K562 (cell line): ENCODE data around the gene ANAPC2. TPM values are rescaled to one million over a fixed set of nuclear protein-coding genes. Genes with fewer than 3 reads are reported as not detected.

Experiments
- ATF1 ChIP-seq, 2 experiments: fragments of 450-650 bp in 1 of 2; IDR thresholded peaks; 2 replicates each; pipeline ENCODE4 v1.6.1; 2016; ENCODE audit warnings: missing compliant biosample characterization in 1 of 2, missing genetic modification characterization in 1 of 2
- DACH1 ChIP-seq: fragments of 450-650 bp; IDR thresholded peaks from 2 replicates; pipeline ENCODE4 v1.6.1; 2018; ENCODE audit not compliant: partially characterized antibody
- DPF2 ChIP-seq: fragments of 450-650 bp; IDR thresholded peaks from 2 replicates; pipeline ENCODE4 v1.6.1; 2016
- ETV1 ChIP-seq: fragments of 450-650 bp; conservative IDR thresholded peaks from 2 replicates; pipeline ENCODE4 v1.6.1; 2016; ENCODE audit warnings: missing genetic modification characterization, control low read depth, low read depth, missing compliant biosample characterization
- ETV6 ChIP-seq, 3 experiments: fragments of 150-350 bp in 1 of 3; sonication (generic) in 1 of 3; formaldehyde crosslinking in 1 of 3; IDR thresholded peaks; 2 replicates each; pipeline versions ENCODE4 v1.6.1 to v1.8.0; 2014 to 2022; ENCODE audit warnings: borderline replicate concordance in 2 of 3, low read depth in 2 of 3, antibody characterized with exemption in 1 of 3, low read length in 1 of 3, mild to moderate bottlenecking in 1 of 3, missing genetic modification reagents in 1 of 3
- FOSL1 ChIP-seq: fragments of 200-800 bp; sonication (Bioruptor generic); conservative IDR thresholded peaks from 2 replicates; pipeline ENCODE4 v1.6.1; 2016; ENCODE audit warnings: missing genetic modification characterization, missing compliant biosample characterization
- KLF6 ChIP-seq: fragments of 250-450 bp; sonication (Bioruptor Pico); IDR thresholded peaks from 2 replicates; pipeline ENCODE4 v1.4.0; 2020; ENCODE audit warnings: mild to moderate bottlenecking, moderate library complexity, borderline replicate concordance
- MCM3 ChIP-seq: fragments of 450-650 bp; IDR thresholded peaks from 2 replicates; pipeline ENCODE4 v1.6.1; 2016
- MYC ChIP-seq, 2 experiments: fragments of 250-450 bp in 1 of 2; sonication (Bioruptor Pico) in 1 of 2; IDR thresholded peaks; 2 replicates each; pipeline versions ENCODE4 v1.5.1 to v1.6.1; 2012 to 2021; ENCODE audit warnings: low read depth in 2 of 2, borderline replicate concordance in 1 of 2, improper control_type of control experiment in 1 of 2, low read length in 1 of 2, mild to moderate bottlenecking in 1 of 2, moderate library complexity in 1 of 2
- NCOR1 ChIP-seq: fragments of 450-650 bp; IDR thresholded peaks from 2 replicates; pipeline ENCODE4 v1.6.1; 2016; ENCODE audit warnings: mild to moderate bottlenecking, moderate library complexity
- SOX6 ChIP-seq: fragments of 450-650 bp; IDR thresholded peaks from 2 replicates; pipeline ENCODE4 v1.6.1; 2014; ENCODE audit warnings: mild to moderate bottlenecking
- TAF1 ChIP-seq: IDR thresholded peaks from 2 replicates; pipeline ENCODE4 v1.6.1; 2011; ENCODE audit warnings: mild to moderate bottlenecking, low read length, moderate library complexity; ENCODE audit not compliant: insufficient read depth, control insufficient read depth, severe bottlenecking; ENCODE audit errors: extremely low read depth
- THRAP3 ChIP-seq: fragments of 450-650 bp; IDR thresholded peaks from 2 replicates; pipeline ENCODE4 v1.6.1; 2016; ENCODE audit warnings: mild to moderate bottlenecking, inconsistent platforms, borderline replicate concordance
- ZBTB11 ChIP-seq, 3 experiments: fragments of 200-800 bp in 1 of 3; fragments of 250-450 bp in 1 of 3; fragments of 450-650 bp in 1 of 3; sonication (Bioruptor Pico) in 1 of 3; sonication (Bioruptor generic) in 1 of 3; formaldehyde crosslinking in 1 of 3; IDR thresholded peaks; 2 replicates each; pipeline versions ENCODE4 v1.6.1 to v1.8.0; 2016 to 2022; ENCODE audit warnings: mild to moderate bottlenecking in 2 of 3, missing genetic modification characterization in 2 of 3, missing compliant biosample characterization in 1 of 3, moderate library complexity in 1 of 3
- ZFX ChIP-seq: sonication (generic); formaldehyde crosslinking; IDR thresholded peaks from 2 replicates; pipeline ENCODE4 v1.8.0; 2022; ENCODE audit warnings: mild to moderate bottlenecking, missing genetic modification reagents, moderate library complexity
- ZKSCAN1 ChIP-seq: fragments of 150-350 bp; IDR thresholded peaks from 2 replicates; pipeline ENCODE4 v1.6.1; 2016; ENCODE audit warnings: low read depth, low read length
- ZNF263 ChIP-seq: sonication (generic); formaldehyde crosslinking; IDR thresholded peaks from 2 replicates; pipeline ENCODE4 v1.8.0; 2022; ENCODE audit warnings: mild to moderate bottlenecking, missing genetic modification reagents, borderline replicate concordance
- ZNF347 ChIP-seq: fragments of 450-650 bp; formaldehyde crosslinking; IDR thresholded peaks from 2 replicates; pipeline ENCODE4 v1.4.0; 2020; ENCODE audit warnings: low read depth, mild to moderate bottlenecking, moderate library complexity
- ZNF696 ChIP-seq: fragments of 250-450 bp; sonication (Bioruptor Pico); conservative IDR thresholded peaks from 2 replicates; pipeline ENCODE4 v1.4.0; 2020; ENCODE audit warnings: mild to moderate bottlenecking, moderate library complexity
- ZNF75A ChIP-seq: fragments of 450-650 bp; formaldehyde crosslinking; IDR thresholded peaks from 2 replicates; pipeline ENCODE4 v1.4.0; 2020; ENCODE audit warnings: mild to moderate bottlenecking
- polyA plus RNA-seq, 8 experiments: library from polyadenylated mRNA; depleted of rRNA in 4 of 8; stranded (reverse) in 5 of 8; unstranded in 3 of 8; fragments of >200 nt; fragmentation: Nextera tagmentation in 2 of 8; fragmentation: Illumina TruSeq in 1 of 8; extraction: Ambion mirVana in 2 of 8; extraction: Trizol in 1 of 8; gene quantifications; 2 replicates each; pipeline versions ENCODE4 v1.2.1 to v1.2.3, GENCODE V29; 2011 to 2014; ENCODE audit warnings: inconsistent platforms in 1 of 8, missing spikeins in 1 of 8
- total RNA-seq, 7 experiments: library from RNA; depleted of rRNA in 6 of 7; stranded (reverse); fragments of >200 nt in 6 of 7; fragmentation: Illumina TruSeq in 2 of 7; extraction: Trizol in 2 of 7; gene quantifications; 2 replicates each; pipeline versions ENCODE4 v1.2.1 to v1.2.3, GENCODE V29; 2011 to 2021; ENCODE audit warnings: low replicate concordance in 1 of 7
- TF ChIP-seq, protein P1 (sequence below), 2 experiments: fragments of 450-650 bp; IDR thresholded peaks; 2 replicates each; pipeline ENCODE4 v1.6.1; 2016

The ANAPC2 gene
- total and polyA plus RNA-seq, 9 of the 15 experiments (the other 6 are each of a cell fraction or from before 2014, with no cell fraction given), result 0.11 to 56.5 (median 17.1) TPM; not detected in 1

DNA sequence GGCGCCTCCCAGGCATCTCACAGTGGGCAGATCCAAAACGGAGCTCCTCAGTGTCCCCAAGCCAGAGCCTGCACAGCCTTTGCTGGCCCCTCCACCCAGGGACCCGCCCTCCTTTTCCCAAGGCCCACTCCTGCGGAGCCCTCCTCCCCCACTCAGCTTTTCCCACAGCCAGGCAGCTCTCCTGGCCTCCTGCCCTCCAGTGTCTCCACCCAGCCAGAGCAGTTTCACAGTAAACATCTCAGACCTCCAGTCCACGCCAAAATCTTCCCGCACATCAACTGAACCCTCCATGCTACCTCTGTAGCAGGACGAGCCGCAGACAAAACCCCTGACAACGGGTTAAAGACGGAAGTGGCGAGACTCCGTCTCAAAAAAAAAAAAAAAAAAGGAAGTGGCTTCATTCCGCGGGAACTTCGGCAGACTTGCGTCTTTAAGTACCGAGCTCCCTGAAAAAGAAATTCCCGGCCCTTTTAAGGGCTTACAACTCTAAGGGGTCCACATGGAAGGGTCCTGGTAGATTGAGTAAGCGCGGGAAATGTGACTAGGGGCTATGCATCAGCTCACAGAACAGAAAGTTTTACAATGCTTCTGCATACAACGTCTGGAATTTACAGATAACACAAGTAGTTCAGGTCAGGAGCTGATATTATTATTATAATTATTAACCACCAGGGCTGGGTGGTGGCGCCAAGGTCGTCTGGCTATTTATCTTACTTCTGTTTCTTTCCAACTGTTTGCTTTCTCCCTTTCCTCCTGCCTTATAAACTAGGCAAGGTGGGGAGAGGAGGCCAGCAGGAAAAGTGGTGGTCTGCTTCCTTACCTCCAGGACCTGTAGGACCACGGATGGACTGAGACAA is 60.8 kb downstream of the ANAPC2 start (continued):
- peak in 1 of 2 experiments; percentile 72; a peak in 1 of 4 replicates for TF ChIP-seq ETV6 (IDR thresholded peaks at IDR 0.05; ENCODE audit: borderline replicate concordance in 1 of 2, low read depth in 2 of 2, low read length in 1 of 2)
- no peak for TF ChIP-seq ETV6 (CRISPR knock-in tag; IDR thresholded peaks at IDR 0.05; ENCODE audit: borderline replicate concordance)
- TF ChIP-seq THRAP3, result no peak
- TF ChIP-seq ZNF696 (CRISPR knock-in tag), result no peak
- 0 out of 2 replicates have a peak, but pooled peaks have one; percentile 5 for TF ChIP-seq ZKSCAN1
- TF ChIP-seq ZNF347 (CRISPR knock-in tag), result no peak
- TF ChIP-seq NCOR1, result peak; percentile 19; the same call in 1 of the 2 replicates
- TF ChIP-seq KLF6 (CRISPR knock-in tag), result no peak
- TF ChIP-seq ZNF75A (CRISPR knock-in tag), result peak; percentile 84
- TF ChIP-seq TAF1, result peak; percentile 51
- TF ChIP-seq ZBTB11 (CRISPR knock-in tag; IDR thresholded peaks at IDR 0.05), result peak in 2 of 3 experiments; percentile 36 to 96; a peak in 3 of 6 replicates
- 0 out of 2 replicates have a peak, but pooled peaks have one; percentile 26 for TF ChIP-seq MYC (IDR thresholded peaks at IDR 0.05; ENCODE audit: low read depth, low read length)
- no peak for TF ChIP-seq MYC (CRISPR knock-in tag; IDR thresholded peaks at IDR 0.05; ENCODE audit: borderline replicate concordance, low read depth)
- TF ChIP-seq ATF1 (CRISPR knock-in tag; IDR thresholded peaks at IDR 0.05), result no peak
- TF ChIP-seq ATF1 (tag; IDR thresholded peaks at IDR 0.05), result peak; percentile 38; the same call in 1 of the 2 replicates
- TF ChIP-seq MCM3, result no peak
- peak; percentile 71 for TF ChIP-seq DACH1
- TF ChIP-seq SOX6, result peak; percentile 27; the same call in 1 of the 2 replicates
- TF ChIP-seq ZNF263 (CRISPR knock-in tag), result 0 out of 2 replicates have a peak, but pooled peaks have one; percentile 5
- TF ChIP-seq DPF2, result peak; percentile 74
- peak; percentile 26; the same call in 1 of the 2 replicates for TF ChIP-seq ZFX
- TF ChIP-seq ETV1 (tag), result peak; percentile 69
- TF ChIP-seq, protein P1, sequence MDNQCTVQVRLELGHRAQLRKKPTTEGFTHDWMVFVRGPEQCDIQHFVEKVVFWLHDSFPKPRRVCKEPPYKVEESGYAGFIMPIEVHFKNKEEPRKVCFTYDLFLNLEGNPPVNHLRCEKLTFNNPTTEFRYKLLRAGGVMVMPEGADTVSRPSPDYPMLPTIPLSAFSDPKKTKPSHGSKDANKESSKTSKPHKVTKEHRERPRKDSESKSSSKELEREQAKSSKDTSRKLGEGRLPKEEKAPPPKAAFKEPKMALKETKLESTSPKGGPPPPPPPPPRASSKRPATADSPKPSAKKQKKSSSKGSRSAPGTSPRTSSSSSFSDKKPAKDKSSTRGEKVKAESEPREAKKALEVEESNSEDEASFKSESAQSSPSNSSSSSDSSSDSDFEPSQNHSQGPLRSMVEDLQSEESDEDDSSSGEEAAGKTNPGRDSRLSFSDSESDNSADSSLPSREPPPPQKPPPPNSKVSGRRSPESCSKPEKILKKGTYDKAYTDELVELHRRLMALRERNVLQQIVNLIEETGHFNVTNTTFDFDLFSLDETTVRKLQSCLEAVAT (IDR thresholded peaks at IDR 0.05), result peak in 1 of 2 experiments; percentile 31; a peak in 1 of 4 replicates
- TF ChIP-seq FOSL1 (tag), result no peak
